K562 (cell line): ENCODE results near the gene PRPF8. TPM values are rescaled to one million over a fixed set of nuclear protein-coding genes. Genes with fewer than 3 reads are reported as not detected.
A peak's percentile ranks its signal among the peaks of the same experiment; 100 is the strongest.

Experiments used
- ATAC-seq: fragments of 200-7000 bp; cut with Tn5 transposase; 3 replicates; pipeline ENCODE4 v1.9.1; 2020; ENCODE audit warnings: moderate library complexity
- BruUV-seq: library from RNA; stranded (reverse); fragments of 400-500 nt; replicated peaks from 2 replicates; lab custom pipeline; 2021; lab: Mats Ljungman, UMichigan
- CTCF ChIA-PET: fragments of 300-600 bp; formaldehyde crosslinking; extraction: SDS; loops from one replicate; lab custom pipeline; 2021; ENCODE audit warnings: low intra/inter-chr PET ratio; lab: Yijun Ruan, JAX
- POLR2A ChIA-PET: fragments of 300-600, 350-650 bp; sonication (Branson Sonifier 250); formaldehyde crosslinking; extraction: SDS; loops from one replicate; lab custom pipeline; 2021; ENCODE audit warnings: antibody characterized with exemption, inconsistent platforms; lab: Yijun Ruan, JAX
- DNase-seq, 4 experiments: peaks; one replicate each; pipeline versions ENCODE4 v3.0.0 to v3.0.0-alpha.2; 2011 to 2018; ENCODE audit warnings: low spot score in 3 of 4, mixed read lengths in 3 of 4; ENCODE audit errors: extremely low read depth in 1 of 4
- FAIRE-seq: peaks from 2 replicates; lab custom pipeline; 2011; peaks lifted over from hg19 to GRCh38; lab: Jason Lieb, UNC
- H2AFZ ChIP-seq: 2 replicates; pipeline ENCODE4 v1.6.0; 2011; ENCODE audit warnings: low read depth, low read length, control low read depth, inconsistent platforms
- H3K27ac ChIP-seq: fragments of 200-600 bp; 3 replicates; pipeline ENCODE4 v1.8.0; 2011; ENCODE audit warnings: low read depth, mild to moderate bottlenecking, control low read depth, inconsistent platforms, low read length, moderate library complexity, mixed read lengths; ENCODE audit errors: extremely low read depth
- H3K27me3 ChIP-seq, 2 experiments: fragments of 300-600 bp in 1 of 2; 2 replicates in 1 of 2; 3 replicates in 1 of 2; pipeline versions ENCODE4 v1.6.0 to v1.8.0; 2011; ENCODE audit warnings: inconsistent platforms in 2 of 2, low read length in 2 of 2, mild to moderate bottlenecking in 1 of 2, mixed read lengths in 1 of 2, moderate library complexity in 1 of 2; ENCODE audit not compliant: control insufficient read depth in 2 of 2, insufficient read depth in 2 of 2
- H3K36me3 ChIP-seq: fragments of 300-600 bp; 3 replicates; pipeline ENCODE4 v1.8.0; 2011; ENCODE audit warnings: mild to moderate bottlenecking, low read length, inconsistent platforms; ENCODE audit not compliant: control insufficient read depth, insufficient read depth
- H3K4me1 ChIP-seq, 2 experiments: fragments of 200-600 bp in 1 of 2; replicated peaks in 1 of 2; 2 replicates in 1 of 2; 3 replicates in 1 of 2; pipeline versions ENCODE4 v1.5.1 to v1.8.0; 2011; ENCODE audit warnings: inconsistent platforms in 2 of 2, low read length in 2 of 2, mild to moderate bottlenecking in 1 of 2, mixed read lengths in 1 of 2, moderate library complexity in 1 of 2; ENCODE audit not compliant: control insufficient read depth in 2 of 2, insufficient read depth in 2 of 2
- H3K4me2 ChIP-seq: 2 replicates; pipeline ENCODE4 v1.6.1; 2011; ENCODE audit warnings: low read length, control low read depth, inconsistent platforms, mixed read lengths; ENCODE audit not compliant: insufficient read depth
- H3K4me3 ChIP-seq: fragments of 200-600 bp; sonication (generic), shearing (Covaris generic); 2 replicates; pipeline ENCODE4 v1.5.1; 2016; ENCODE audit warnings: control low read depth, inconsistent platforms
- H3K79me2 ChIP-seq: fragments of 200-600 bp; 3 replicates; pipeline ENCODE4 v1.8.0; 2011; ENCODE audit warnings: low read length, inconsistent platforms; ENCODE audit not compliant: control insufficient read depth, insufficient read depth
- H3K9ac ChIP-seq, 2 experiments: 2 replicates each; pipeline versions ENCODE4 v1.6.0 to v1.6.1; 2011; ENCODE audit warnings: low read depth in 2 of 2, low read length in 2 of 2, control low read depth in 1 of 2, inconsistent platforms in 1 of 2, mild to moderate bottlenecking in 1 of 2, mixed read lengths in 1 of 2; ENCODE audit not compliant: insufficient read depth in 1 of 2
- H3K9me1 ChIP-seq: one replicate; pipeline ENCODE4 v1.6.0; 2011; ENCODE audit warnings: inconsistent platforms, mild to moderate bottlenecking, low read length, moderate library complexity; ENCODE audit not compliant: control insufficient read depth, insufficient read depth
- H3K9me3 ChIP-seq: replicated peaks from 2 replicates; pipeline ENCODE4 v1.5.1; 2011; ENCODE audit warnings: low read depth, low read length, inconsistent platforms; ENCODE audit not compliant: control insufficient read depth, insufficient read depth
- H4K20me1 ChIP-seq: replicated peaks from 2 replicates; pipeline ENCODE4 v1.6.1; 2011; ENCODE audit warnings: low read length, inconsistent platforms, mixed read lengths; ENCODE audit not compliant: control insufficient read depth, insufficient read depth
- DPF2 ChIP-seq: fragments of 450-650 bp; IDR thresholded peaks from 2 replicates; pipeline ENCODE4 v1.6.1; 2016
- MCM5 ChIP-seq: fragments of 450-650 bp; IDR thresholded peaks from 2 replicates; pipeline ENCODE4 v1.6.1; 2016; ENCODE audit warnings: low read depth
- MTA3 ChIP-seq: fragments of 450-650 bp; formaldehyde crosslinking; IDR thresholded peaks from 2 replicates; pipeline ENCODE4 v1.6.1; 2017; ENCODE audit warnings: mild to moderate bottlenecking, borderline replicate concordance
- NBN ChIP-seq: fragments of 450-650 bp; IDR thresholded peaks from 2 replicates; pipeline ENCODE4 v1.6.1; 2016; ENCODE audit warnings: low read depth, mild to moderate bottlenecking
- NCOA4 ChIP-seq: fragments of 450-650 bp; IDR thresholded peaks from 2 replicates; pipeline ENCODE4 v1.6.1; 2018; ENCODE audit warnings: mild to moderate bottlenecking; ENCODE audit not compliant: partially characterized antibody
- RUNX1 ChIP-seq: sonication (generic); IDR thresholded peaks from 2 replicates; pipeline ENCODE4 v1.6.1; 2016; ENCODE audit warnings: antibody characterized with exemption, low read depth
- SUPT5H ChIP-seq: fragments of 450-650 bp; IDR thresholded peaks from 2 replicates; pipeline ENCODE4 v1.6.1; 2016
- TAF7 ChIP-seq: fragments of 450-650 bp; IDR thresholded peaks from 2 replicates; pipeline ENCODE4 v1.6.1; 2016; ENCODE audit warnings: missing genetic modification characterization, missing compliant biosample characterization
- TGIF2 ChIP-seq: sonication (generic); formaldehyde crosslinking; IDR thresholded peaks from 2 replicates; pipeline ENCODE4 v1.8.1; 2022; ENCODE audit warnings: mild to moderate bottlenecking, missing genetic modification reagents, moderate library complexity
- USF2 ChIP-seq: sonication (generic); formaldehyde crosslinking; IDR thresholded peaks from 2 replicates; pipeline ENCODE4 v1.5.0; 2020; ENCODE audit warnings: missing genetic modification reagents
- XRCC3 ChIP-seq: fragments of 450-650 bp; IDR thresholded peaks from 2 replicates; pipeline ENCODE4 v1.6.1; 2017; ENCODE audit warnings: mild to moderate bottlenecking, moderate library complexity
- ZC3H11A ChIP-seq: IDR thresholded peaks from 2 replicates; pipeline ENCODE4 v1.6.1; 2012; ENCODE audit warnings: low read depth, low read length, improper control_type of control experiment
- ZKSCAN1 ChIP-seq: fragments of 150-350 bp; IDR thresholded peaks from 2 replicates; pipeline ENCODE4 v1.6.1; 2016; ENCODE audit warnings: low read depth, low read length
- ZNF311 ChIP-seq: fragments of 250-450 bp; sonication (Bioruptor Pico); IDR thresholded peaks from 2 replicates; pipeline ENCODE4 v1.4.0; 2020; ENCODE audit warnings: mild to moderate bottlenecking, moderate library complexity
- ZNF316 ChIP-seq: fragments of 450-650 bp; IDR thresholded peaks from 2 replicates; pipeline ENCODE4 v1.6.1; 2016
- ZNF707 ChIP-seq: fragments of 250-450 bp; sonication (Bioruptor Pico); conservative IDR thresholded peaks from 2 replicates; pipeline ENCODE4 v1.8.0; 2022; ENCODE audit warnings: inconsistent platforms, mild to moderate bottlenecking, moderate library complexity
- WGBS: fragments of 100-300 bp; shearing (Covaris generic); methylation state at CpG from one replicate; pipeline ENCODE4 v1.1.6; 2016; ENCODE audit warnings: low coverage, mixed read lengths; ENCODE audit not compliant: insufficient coverage; ENCODE audit errors: missing lambda C conversion rate; 5-methylcytosine and 5-hydroxymethylcytosine counted together
- in situ Hi-C: fragments of 300-500 bp; cut with MboI; formaldehyde crosslinking; loops from 4 replicates; pipeline ENCODE4 v1.15.0; 2018; ENCODE audit warnings: inconsistent platforms, mixed read lengths
- intact Hi-C: fragments of 100-400 bp; cut with micrococcal nuclease; formaldehyde crosslinking; loops from 2 replicates; pipeline ENCODE4 v1.14.2; 2022
- polyA plus RNA-seq, 8 experiments: library from polyadenylated mRNA; depleted of rRNA in 4 of 8; stranded (reverse) in 5 of 8; unstranded in 3 of 8; fragments of >200 nt; fragmentation: Nextera tagmentation in 2 of 8; fragmentation: Illumina TruSeq in 1 of 8; extraction: Ambion mirVana in 2 of 8; extraction: Trizol in 1 of 8; gene quantifications; 2 replicates each; pipeline versions ENCODE4 v1.2.1 to v1.2.3, GENCODE V29; 2011 to 2014; ENCODE audit warnings: inconsistent platforms in 1 of 8, missing spikeins in 1 of 8
- total RNA-seq, 7 experiments: library from RNA; depleted of rRNA in 6 of 7; stranded (reverse); fragments of >200 nt in 6 of 7; fragmentation: Illumina TruSeq in 2 of 7; extraction: Trizol in 2 of 7; gene quantifications; 2 replicates each; pipeline versions ENCODE4 v1.2.1 to v1.2.3, GENCODE V29; 2011 to 2021; ENCODE audit warnings: low replicate concordance in 1 of 7
- TF ChIP-seq, protein P1 (sequence below): fragments of 450-650 bp; formaldehyde crosslinking; IDR thresholded peaks from 2 replicates; pipeline ENCODE4 v1.4.0; 2020; ENCODE audit warnings: mild to moderate bottlenecking, moderate library complexity
- TF ChIP-seq, protein P2 (sequence below): fragments of 450-650 bp; conservative IDR thresholded peaks from 2 replicates; pipeline ENCODE4 v1.6.1; 2016; ENCODE audit warnings: missing genetic modification characterization, low read depth, mild to moderate bottlenecking, control low read depth, missing compliant biosample characterization

Gene PRPF8
- total and polyA plus RNA-seq, 9 of the 15 experiments (the other 6 are each of a cell fraction or from before 2014, with no cell fraction given): 64.3 to 294 (median 85.9) TPM

GRCh38 chr17:1716912-1717695, 32.4 kb upstream of the PRPF8 start:
- Histone ChIP-seq H3K79me2 (peaks cover 39% of the 10 kb centered on the region), H3K4me3 (peak overlapping the region; percentile 54), H3K27ac (peak overlapping the region; percentile 99), H3K36me3 (peaks cover 18% of the 10 kb centered on the region; the same call in 2 of the 3 replicates), H3K4me1 (peaks cover 35 to 46% of the 10 kb centered on the region in 2 experiments), H3K4me2 (peak overlapping the region; percentile 85), H3K9ac (peak overlapping the region; percentile 89 to 98), H2AFZ (peak overlapping the region; percentile 98), H4K20me1 (0 out of 2 replicates have a peak, but pooled peaks cover 3% of the 10 kb centered on the region), H3K27me3 (no peaks in the 10 kb centered on the region), H3K9me1 (no peaks in the 10 kb centered on the region), H3K9me3 (no peaks in the 10 kb centered on the region)
- BruUV-seq: no TSS peak
- DNase-seq: peak; percentile 78 to 97 (median 86)
- CTCF ChIA-PET: interaction anchor here (1.3 kb wide), 1 partner anchor 148 kb away, joined by 5 read pairs; no protein-coding TSS in a partner anchor
- intact Hi-C loops (loop anchor here (2.0 to 5.0 kb wide), 4 partner anchors 35 to 315 kb away; partner anchors contain the start of genes DPH1, PRPF8 and SERPINF1), in situ Hi-C loops (loop anchor here (10.0 kb wide), 1 partner anchor 318 kb away; the partner anchor contains the start of gene DPH1)
- peak; percentile 99 for FAIRE-seq
- WGBS: 0% methylated on average over 10 of the region's 13 CpGs
- ATAC-seq: peak; percentile 73
- POLR2A ChIA-PET: interaction anchor here (0.6 to 3.8 kb wide), 20 partner anchors 10 to 877 kb away, joined by 3 to 25 read pairs (median 5); partner anchors contain the start of genes PAFAH1B1, PITPNA, RILP and RPA1
- TF ChIP-seq MCM5 (no peak), RUNX1 (no peak), SUPT5H (0 out of 2 replicates have a peak, but pooled peaks have one; percentile 60), XRCC3 (no peak), DPF2 (peak; percentile 60; the same call in 1 of the 2 replicates), USF2 (peak; percentile 61), ZC3H11A (no peak), ZNF311 (CRISPR knock-in tag) (no peak), TGIF2 (CRISPR knock-in tag) (no peak), NCOA4 (no peak), ZNF316 (peak; percentile 92), ZNF707 (CRISPR knock-in tag) (no peak), NBN (no peak), ZKSCAN1 (no peak), TAF7 (tag) (no peak), MTA3 (no peak)
- TF ChIP-seq, protein P1, sequence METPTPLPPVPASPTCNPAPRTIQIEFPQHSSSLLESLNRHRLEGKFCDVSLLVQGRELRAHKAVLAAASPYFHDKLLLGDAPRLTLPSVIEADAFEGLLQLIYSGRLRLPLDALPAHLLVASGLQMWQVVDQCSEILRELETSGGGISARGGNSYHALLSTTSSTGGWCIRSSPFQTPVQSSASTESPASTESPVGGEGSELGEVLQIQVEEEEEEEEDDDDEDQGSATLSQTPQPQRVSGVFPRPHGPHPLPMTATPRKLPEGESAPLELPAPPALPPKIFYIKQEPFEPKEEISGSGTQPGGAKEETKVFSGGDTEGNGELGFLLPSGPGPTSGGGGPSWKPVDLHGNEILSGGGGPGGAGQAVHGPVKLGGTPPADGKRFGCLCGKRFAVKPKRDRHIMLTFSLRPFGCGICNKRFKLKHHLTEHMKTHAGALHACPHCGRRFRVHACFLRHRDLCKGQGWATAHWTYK: no peak
- TF ChIP-seq, protein P2, sequence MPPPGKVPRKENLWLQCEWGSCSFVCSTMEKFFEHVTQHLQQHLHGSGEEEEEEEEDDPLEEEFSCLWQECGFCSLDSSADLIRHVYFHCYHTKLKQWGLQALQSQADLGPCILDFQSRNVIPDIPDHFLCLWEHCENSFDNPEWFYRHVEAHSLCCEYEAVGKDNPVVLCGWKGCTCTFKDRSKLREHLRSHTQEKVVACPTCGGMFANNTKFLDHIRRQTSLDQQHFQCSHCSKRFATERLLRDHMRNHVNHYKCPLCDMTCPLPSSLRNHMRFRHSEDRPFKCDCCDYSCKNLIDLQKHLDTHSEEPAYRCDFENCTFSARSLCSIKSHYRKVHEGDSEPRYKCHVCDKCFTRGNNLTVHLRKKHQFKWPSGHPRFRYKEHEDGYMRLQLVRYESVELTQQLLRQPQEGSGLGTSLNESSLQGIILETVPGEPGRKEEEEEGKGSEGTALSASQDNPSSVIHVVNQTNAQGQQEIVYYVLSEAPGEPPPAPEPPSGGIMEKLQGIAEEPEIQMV (tag): no peak
